22Rv1 (cell line): ENCODE measurements around the gene TOMM7.

ENCODE experiments used
- CTCF ChIP-seq: fragments of 450-650 bp; IDR thresholded peaks from 2 replicates; pipeline ENCODE4 v1.5.1; 2017; ENCODE audit warnings: mild to moderate bottlenecking
- ZFX ChIP-seq: fragments of 450-650 bp; IDR thresholded peaks from 2 replicates; pipeline ENCODE4 v1.6.1; 2017; ENCODE audit warnings: antibody characterized with exemption, borderline replicate concordance

DNA sequence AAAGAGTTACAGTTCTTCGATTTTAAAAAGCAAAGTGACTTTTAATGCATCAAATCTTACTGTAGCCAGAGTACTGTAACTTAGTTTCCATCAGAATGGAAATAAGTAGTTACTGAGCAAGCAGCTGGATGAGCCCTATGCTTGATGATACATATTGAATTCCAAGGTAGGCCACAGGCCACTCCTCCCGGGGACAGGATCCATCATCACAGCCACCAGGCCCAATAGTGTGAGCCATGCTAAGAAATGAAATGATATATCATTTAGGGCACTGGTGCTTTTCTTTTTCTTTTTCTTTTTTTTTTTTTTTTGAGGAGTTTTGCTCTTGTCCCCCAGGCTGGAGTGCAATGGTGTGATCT is 42.9 kb upstream of the TOMM7 start:
- TF ChIP-seq CTCF (no peak), ZFX (no peak)
